Right cardiac atrium (tissue), 5 donors: ENCODE measurements around the gene EFS. TPM values are rescaled to one million over a fixed set of nuclear protein-coding genes. Genes with fewer than 3 reads are reported as not detected.
A peak's percentile ranks its signal among the peaks of the same experiment; 100 is the strongest.
"Not testable (repeated sequence)": the region's sequence is repeated elsewhere in the genome, so short reads cannot be mapped to it uniquely, and the experiment has no call there.

Experiments
- ATAC-seq, 2 donors: fragments of 200-7000 bp; cut with Tn5 transposase; one replicate each; pipeline versions ENCODE4 v1.8.0 to v1.9.1; 2020; ENCODE audit warnings: moderate library complexity in 2 of 2, mild to moderate bottlenecking in 1 of 2
- DNase-seq, 3 donors: peaks; one replicate each; pipeline ENCODE4 v3.0.0-alpha.2; 2020
- H3K27ac ChIP-seq: one replicate; pipeline ENCODE4 v1.5.1; 2013; ENCODE audit warnings: mild to moderate bottlenecking, low read length, control low read depth, moderate library complexity
- H3K27me3 ChIP-seq: one replicate; pipeline ENCODE4 v1.6.1; 2013; ENCODE audit not compliant: control insufficient read depth, insufficient read depth
- H3K4me1 ChIP-seq: one replicate; pipeline ENCODE4 v1.6.1; 2013; ENCODE audit warnings: low read length; ENCODE audit not compliant: control insufficient read depth, insufficient read depth
- H3K4me3 ChIP-seq: one replicate; pipeline ENCODE4 v1.5.1; 2013; ENCODE audit warnings: low read length, control low read depth
- H3K9me3 ChIP-seq: one replicate; pipeline ENCODE4 v1.6.1; 2013; ENCODE audit warnings: low read length; ENCODE audit not compliant: control insufficient read depth
- WGBS: extraction: QIAGEN DNeasy Blood & Tissue Kit; methylation state at CpG from one replicate; pipeline ENCODE4 v1.1.7; 2013; 5-methylcytosine and 5-hydroxymethylcytosine counted together
- intact Hi-C, 4 donors: fragments of 100-400 bp; cut with DNase I; formaldehyde crosslinking; loops; one replicate each; pipeline versions ENCODE4 v1.11.0 to v1.14.0; 2022 to 2023
- polyA plus RNA-seq: library from polyadenylated mRNA; stranded (reverse); fragments of 200-250 nt; gene quantifications from one replicate; pipeline ENCODE4 v1.2.3, GENCODE V29; 2013
- total RNA-seq, 4 donors: library from RNA; stranded (reverse); fragmentation: NEBNext Ultra II Directional; extraction: Animal tissue kit (Norgen Biotek cat#: 25700); gene quantifications; one replicate each; pipeline ENCODE4 v1.2.1, GENCODE V29; 2021
- donor health status: healthy with polysubstance abuse.
- donor health status: DM: no; HTN: yes; CAD: no.
- donor health status: DM: no; HTN: no; CAD: no.
- donor health status: DM: no; HTN: yes; CAD: no; lungs with severe emphysema.
- donor health status: DM: yes; HTN: yes; CAD: no.

The EFS gene
- total and polyA plus RNA-seq, 5 donors: 6.2 to 10.1 (median 7.2) TPM

- WGBS: 66% methylated on average over 15 of the region's 15 CpGs
- H3K4me1 ChIP-seq: no peaks in the 10 kb centered on the region
- ATAC-seq (no peak), DNase-seq (peak in 2 of 3 donors; percentile 18 to 50)
- no peaks in the 10 kb centered on the region for H3K9me3 ChIP-seq
- intact Hi-C loops: loop anchor here in 1 of 4 donors (5.0 kb wide), 1 partner anchor 35 kb away; no protein-coding TSS in a partner anchor
- no peaks in the 10 kb centered on the region for H3K27me3 ChIP-seq
- H3K4me3 ChIP-seq: peak overlapping the region; percentile 37
- peak overlapping the region; percentile 85 for H3K27ac ChIP-seq
Measured at GRCh38 chr14:23406725-23407355, 41.9 kb upstream of the EFS start.

GRCh38 chr14:23406244-23406643 lies 41.3 kb upstream of the EFS start:
- Histone ChIP-seq H3K4me3 (peak overlapping the region; percentile 37), H3K4me1 (no peaks in the 10 kb centered on the region), H3K9me3 (no peaks in the 10 kb centered on the region), H3K27me3 (no peaks in the 10 kb centered on the region), H3K27ac (peak overlapping the region; percentile 85)
- DNase-seq (peak in 1 of 3 donors; percentile 31), ATAC-seq (no peak)
- 42% methylated on average over 4 of the region's 4 CpGs for WGBS
- intact Hi-C loops: loop anchor here in 1 of 4 donors (5.0 kb wide), 1 partner anchor 36 kb away; no protein-coding TSS in a partner anchor

GRCh38 chr14:23405516-23406025 lies 40.6 kb upstream of the EFS start:
- intact Hi-C loops: loop anchor here in 1 of 4 donors (5.0 kb wide), 1 partner anchor 37 kb away; no protein-coding TSS in a partner anchor
- DNase-seq: peak in 2 of 3 donors; percentile 20 to 47
- H3K27ac ChIP-seq: peak overlapping the region; percentile 85
- H3K4me1 ChIP-seq: no peaks in the 10 kb centered on the region
- ATAC-seq: no peak
- no peaks in the 10 kb centered on the region for H3K9me3 ChIP-seq
- peak overlapping the region; percentile 37 for H3K4me3 ChIP-seq
- H3K27me3 ChIP-seq: no peaks in the 10 kb centered on the region
- WGBS: 70% methylated on average over 13 of the region's 13 CpGs

- Histone ChIP-seq H3K4me1 (no peaks in the 10 kb centered on the region), H3K4me3 (peak overlapping the region; percentile 37), H3K9me3 (no peaks in the 10 kb centered on the region), H3K27me3 (no peaks in the 10 kb centered on the region), H3K27ac (peak overlapping the region; percentile 85)
- intact Hi-C loops: loop anchor here in 1 of 4 donors (5.0 kb wide), 1 partner anchor 37 kb away; no protein-coding TSS in a partner anchor
- WGBS: 56% methylated on average over 10 of the region's 10 CpGs
- ATAC-seq (no peak), DNase-seq (peak in 2 of 3 donors; percentile 18 to 53)
Measured at GRCh38 chr14:23405096-23405495, 40.1 kb upstream of the EFS start.

- ATAC-seq: no peak
- 70% methylated on average over 14 of the region's 14 CpGs for WGBS
- DNase-seq: peak in 2 of 3 donors; percentile 10 to 47
- no peaks in the 10 kb centered on the region for H3K9me3 ChIP-seq
- H3K27ac ChIP-seq: peak overlapping the region; percentile 85
- intact Hi-C loops: no loop called here
- H3K27me3 ChIP-seq: no peaks in the 10 kb centered on the region
- peak overlapping the region; percentile 37 for H3K4me3 ChIP-seq
- no peaks in the 10 kb centered on the region for H3K4me1 ChIP-seq
Measured at GRCh38 chr14:23404331-23404900, 39.4 kb upstream of the EFS start.

- H3K27ac ChIP-seq: peak overlapping the region; percentile 85
- intact Hi-C loops: no loop called here
Measured at GRCh38 chr14:23403908-23404307, 38.9 kb upstream of the EFS start.

GRCh38 chr14:23403139-23403438 lies 38.1 kb upstream of the EFS start:
- no peak for ATAC-seq
- DNase-seq: peak in 2 of 3 donors; percentile 13 to 39
- Histone ChIP-seq H3K27ac (peak overlapping the region; percentile 85), H3K9me3 (no peaks in the 10 kb centered on the region), H3K4me3 (peak overlapping the region; percentile 27), H3K27me3 (no peaks in the 10 kb centered on the region), H3K4me1 (no peaks in the 10 kb centered on the region)
- intact Hi-C loops: no loop called here
- whole genome bisulfite sequencing: 49% methylated on average over 7 of the region's 7 CpGs

More at GRCh38 chr14:23403908-23404307, 38.9 kb upstream of the EFS start:
- ATAC-seq (no peak), DNase-seq (no peak)
- peak overlapping the region; percentile 27 for H3K4me3 ChIP-seq
- H3K4me1 ChIP-seq: no peaks in the 10 kb centered on the region
- 58% methylated on average over 4 of the region's 4 CpGs for WGBS
- H3K27me3 ChIP-seq: no peaks in the 10 kb centered on the region
- no peaks in the 10 kb centered on the region for H3K9me3 ChIP-seq

- no peaks in the 10 kb centered on the region for H3K27me3 ChIP-seq
- intact Hi-C loops: no loop called here
- no peaks in the 10 kb centered on the region for H3K9me3 ChIP-seq
- H3K4me1 ChIP-seq: no peaks in the 10 kb centered on the region
- DNase-seq (peak in 2 of 3 donors; percentile 14 to 63), ATAC-seq (no peak)
- peak overlapping the region; percentile 85 for H3K27ac ChIP-seq
- H3K4me3 ChIP-seq: no peak overlapping the region
- WGBS: 48% methylated on average over 25 of the region's 25 CpGs
Measured at GRCh38 chr14:23402296-23403138, 37.5 kb upstream of the EFS start.

- no peaks in the 10 kb centered on the region for H3K9me3 ChIP-seq
- peak overlapping the region; percentile 21 for H3K27ac ChIP-seq
- 53% methylated on average over 4 of the region's 4 CpGs for whole genome bisulfite sequencing
- DNase-seq (peak in 2 of 3 donors; percentile 11 to 37), ATAC-seq (peak; percentile 0)
- H3K27me3 ChIP-seq: no peaks in the 10 kb centered on the region
- H3K4me3 ChIP-seq: no peak overlapping the region
- intact Hi-C loops: no loop called here
- H3K4me1 ChIP-seq: no peaks in the 10 kb centered on the region
Measured at GRCh38 chr14:23401291-23401690, 36.3 kb upstream of the EFS start.

- H3K27me3 ChIP-seq, H3K4me1 ChIP-seq, H3K9me3 ChIP-seq, intact Hi-C loops, H3K4me3 ChIP-seq: not testable (repeated sequence)
- WGBS: 63% methylated on average over 16 of the region's 16 CpGs
- peak; percentile 1 to 2 for ATAC-seq
- DNase-seq: peak in 1 of 3 donors; percentile 47
- H3K27ac ChIP-seq: peak overlapping the region; percentile 1
Measured at GRCh38 chr14:23400496-23401149, 35.7 kb upstream of the EFS start.
